ENCODE data around the gene MTRFR. TPM values are rescaled to one million over a fixed set of nuclear protein-coding genes. Genes with fewer than 3 reads are reported as not detected.

The MTRFR gene
- total and polyA plus RNA-seq, 2 donors (not counting 3 experiments of a cell fraction or from before 2014, with no cell fraction given): 9.1 to 14.4 TPM

DNA sequence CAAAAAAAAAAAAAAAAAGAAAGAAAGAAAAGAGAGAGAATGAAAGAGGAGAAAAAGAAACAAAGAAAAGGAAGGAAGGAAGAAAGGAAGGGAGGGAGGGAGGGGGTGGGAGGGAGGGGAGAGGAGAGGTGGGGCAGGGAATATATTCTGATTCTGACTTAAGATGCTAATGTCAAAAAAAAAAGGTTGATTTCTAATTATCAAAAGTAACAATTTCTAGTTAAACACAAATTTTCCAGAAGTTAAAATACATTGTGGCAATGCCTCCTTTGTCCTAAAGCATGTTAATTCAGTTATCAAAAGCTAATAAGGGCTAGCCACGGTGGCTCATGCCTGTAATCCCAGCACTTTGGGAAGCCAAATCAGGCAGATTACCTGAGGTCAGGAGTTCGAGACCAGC is 7.8 kb upstream of the MTRFR start:
- FAIRE-seq: no peak
- CTCF ChIA-PET: interaction anchor here (4.7 kb wide), 1 partner anchor 13 kb away, joined by 29 read pairs; no protein-coding TSS in a partner anchor

More for the DNA sequence above, 7.8 kb upstream of the MTRFR start:
- H3K9me1 ChIP-seq (replicated peaks; ENCODE audit: control insufficient read depth, extremely low read depth, insufficient read depth, low read length): no peaks in the 10 kb centered on the region
- H4K20me1 ChIP-seq (replicated peaks; ENCODE audit: control insufficient read depth, extremely low read depth, insufficient read depth, low read length): no peaks in the 10 kb centered on the region
- H3K4me3 ChIP-seq (replicated peaks in 1 of 3; ENCODE audit: insufficient read depth in 1 of 3, low read depth in 1 of 3, low read length in 3 of 3): no peak overlapping the region
- dilution Hi-C loops (cut with MboI; ENCODE audit: extremely low pct_ligation_motif_present, low sequenced_read_pairs) (no loop called here), intact Hi-C loops (cut with micrococcal nuclease) (no loop called here)
- H3K27me3 ChIP-seq (ENCODE audit: control insufficient read depth in 2 of 2, insufficient read depth in 2 of 2, low read length in 2 of 2): no peaks in the 10 kb centered on the region
- no peak overlapping the region for H2AFZ ChIP-seq (ENCODE audit: low read depth, low read length)
- DNase-seq (ENCODE audit: low read depth, low spot score): no peak
- POLR2A ChIA-PET: interaction anchor here (1.6 kb wide), 1 partner anchor 7 kb away, joined by 8 read pairs; the partner anchor contains the start of genes MPHOSPH9 and MTRFR
- no peak overlapping the region for H3K9ac ChIP-seq (replicated peaks; ENCODE audit: extremely low read depth, insufficient read depth, low read length)
- peaks cover 0 to 2% of the 10 kb centered on the region in 2 experiments for H3K36me3 ChIP-seq (ENCODE audit: control insufficient read depth in 2 of 2, extremely low read depth in 1 of 2, insufficient read depth in 2 of 2, low read length in 2 of 2)
- BruUV-seq (replicated peaks): no TSS peak
- H3K4me2 ChIP-seq (ENCODE audit: insufficient read depth, low read length): no peak overlapping the region
- H3K27ac ChIP-seq (ENCODE audit: insufficient read depth, low read depth, low read length): no peak overlapping the region
- TF ChIP-seq, protein P1, sequence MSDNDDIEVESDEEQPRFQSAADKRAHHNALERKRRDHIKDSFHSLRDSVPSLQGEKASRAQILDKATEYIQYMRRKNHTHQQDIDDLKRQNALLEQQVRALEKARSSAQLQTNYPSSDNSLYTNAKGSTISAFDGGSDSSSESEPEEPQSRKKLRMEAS (IDR thresholded peaks at IDR 0.05; ENCODE audit: insufficient read depth, insufficient read length): no peak
- no peak for TF ChIP-seq JUN (IDR thresholded peaks at IDR 0.05; ENCODE audit: borderline replicate concordance, insufficient read depth, insufficient read length, low read depth)
- no peak for TF ChIP-seq EZH2 (IDR thresholded peaks at IDR 0.05; ENCODE audit: borderline replicate concordance, low read depth, low read length, severe bottlenecking)
- TF ChIP-seq POLR2AphosphoS5 (IDR thresholded peaks at IDR 0.05; ENCODE audit: insufficient read depth, low read depth, low read length): no peak
- TF ChIP-seq FOS (IDR thresholded peaks at IDR 0.05; ENCODE audit: borderline replicate concordance, insufficient read depth, low read length): no peak
- no peak for TF ChIP-seq GATA2 (IDR thresholded peaks at IDR 0.05; ENCODE audit: insufficient read depth, insufficient read length, low read depth, low read length)
- no peak for TF ChIP-seq MYC (IDR thresholded peaks at IDR 0.05; ENCODE audit: low read depth, low read length)
- no peak for TF ChIP-seq POLR2A (IDR thresholded peaks at IDR 0.05; ENCODE audit: low read depth, low read length)
- TF ChIP-seq, protein P2, sequence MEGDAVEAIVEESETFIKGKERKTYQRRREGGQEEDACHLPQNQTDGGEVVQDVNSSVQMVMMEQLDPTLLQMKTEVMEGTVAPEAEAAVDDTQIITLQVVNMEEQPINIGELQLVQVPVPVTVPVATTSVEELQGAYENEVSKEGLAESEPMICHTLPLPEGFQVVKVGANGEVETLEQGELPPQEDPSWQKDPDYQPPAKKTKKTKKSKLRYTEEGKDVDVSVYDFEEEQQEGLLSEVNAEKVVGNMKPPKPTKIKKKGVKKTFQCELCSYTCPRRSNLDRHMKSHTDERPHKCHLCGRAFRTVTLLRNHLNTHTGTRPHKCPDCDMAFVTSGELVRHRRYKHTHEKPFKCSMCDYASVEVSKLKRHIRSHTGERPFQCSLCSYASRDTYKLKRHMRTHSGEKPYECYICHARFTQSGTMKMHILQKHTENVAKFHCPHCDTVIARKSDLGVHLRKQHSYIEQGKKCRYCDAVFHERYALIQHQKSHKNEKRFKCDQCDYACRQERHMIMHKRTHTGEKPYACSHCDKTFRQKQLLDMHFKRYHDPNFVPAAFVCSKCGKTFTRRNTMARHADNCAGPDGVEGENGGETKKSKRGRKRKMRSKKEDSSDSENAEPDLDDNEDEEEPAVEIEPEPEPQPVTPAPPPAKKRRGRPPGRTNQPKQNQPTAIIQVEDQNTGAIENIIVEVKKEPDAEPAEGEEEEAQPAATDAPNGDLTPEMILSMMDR (IDR thresholded peaks at IDR 0.05; ENCODE audit: extremely low read depth in 1 of 2, insufficient read depth in 1 of 2, low read depth in 1 of 2, low read length in 2 of 2): no peak
- H3K79me2 ChIP-seq (ENCODE audit: control insufficient read depth, insufficient read depth, low read length): peaks cover 18% of the 10 kb centered on the region
- H3K4me1 ChIP-seq (ENCODE audit: control insufficient read depth, extremely low read depth, insufficient read depth, low read length): peaks cover 8% of the 10 kb centered on the region
- H3K9me3 ChIP-seq (replicated peaks; ENCODE audit: control insufficient read depth, insufficient read depth, low read length): no peaks in the 10 kb centered on the region
